GM18868 (cell line): ENCODE measurements around the gene KRT8.
"Not testable (repeated sequence)": the region's sequence is repeated elsewhere in the genome, so short reads cannot be mapped to it uniquely, and the experiment has no call there.

ENCODE experiments used
- ATAC-seq: cut with Tn5 transposase; IDR thresholded peaks from one replicate; pipeline ENCODE4 v1.9.1; 2021; ENCODE audit warnings: mild to moderate bottlenecking, moderate library complexity; ENCODE audit not compliant: unreplicated experiment

The KRT8 gene

GRCh38 chr12:52904509-52905300 is at the start of gene KRT8:
TSS of gene KRT8 (minus strand) at chr12:52905076. CDS start at chr12:52904981, 95 bp downstream.
- ATAC-seq = not testable (repeated sequence)

- ATAC-seq = no peak
Observed at GRCh38 chr12:52953181-52953841, 48.4 kb upstream of the KRT8 start.

- no peak for ATAC-seq
Observed at GRCh38 chr12:52952076-52952801, 47.4 kb upstream of the KRT8 start.

- no peak for ATAC-seq
Observed at GRCh38 chr12:52951640-52952039, 46.8 kb upstream of the KRT8 start.

GRCh38 chr12:52951126-52951525 is 46.2 kb upstream of the KRT8 start:
- ATAC-seq = no peak

- ATAC-seq = no peak
Observed at GRCh38 chr12:52950553-52950952, 45.7 kb upstream of the KRT8 start.

- ATAC-seq = no peak
Observed at GRCh38 chr12:52949413-52950331, 44.8 kb upstream of the KRT8 start.

GRCh38 chr12:52947738-52948423 is 43.0 kb upstream of the KRT8 start:
- ATAC-seq = no peak

- ATAC-seq = no peak
Observed at GRCh38 chr12:52946797-52947547, 42.1 kb upstream of the KRT8 start.

- ATAC-seq = no peak
Observed at GRCh38 chr12:52946334-52946733, 41.5 kb upstream of the KRT8 start.

- no peak for ATAC-seq
Observed at GRCh38 chr12:52945389-52946232, 40.7 kb upstream of the KRT8 start.

GRCh38 chr12:52944683-52945388 is 40.0 kb upstream of the KRT8 start:
- ATAC-seq = no peak

- no peak for ATAC-seq
Observed at GRCh38 chr12:52942901-52943181, 38.0 kb upstream of the KRT8 start.

GRCh38 chr12:52942066-52942900 is 37.4 kb upstream of the KRT8 start:
- ATAC-seq = no peak

- ATAC-seq = no peak
Observed at GRCh38 chr12:52929538-52929937, 24.7 kb upstream of the KRT8 start.

- ATAC-seq = no peak
Observed at GRCh38 chr12:52927964-52928363, 23.1 kb upstream of the KRT8 start.

- no peak for ATAC-seq
Observed at GRCh38 chr12:52926596-52927234, 21.8 kb upstream of the KRT8 start.
